Fibroblast of lung (primary cell): ENCODE results near the gene CDH10.

Experiments
- CTCF ChIP-seq, 2 donors: IDR thresholded peaks in 1 of 2; conservative IDR thresholded peaks in 1 of 2; 1 replicate in 1 of 2; 2 replicates in 1 of 2; pipeline ENCODE4 v1.5.1; 2011 to 2012; ENCODE audit warnings: low read length in 2 of 2, control low read depth in 1 of 2, inconsistent platforms in 1 of 2, low read depth in 1 of 2, mild to moderate bottlenecking in 1 of 2
- EZH2 ChIP-seq: IDR thresholded peaks from 2 replicates; pipeline ENCODE4 v1.5.1; 2012; ENCODE audit warnings: low read length, control low read depth, mild to moderate bottlenecking; ENCODE audit errors: missing control alignments

- TF ChIP-seq CTCF (conservative IDR thresholded peaks at IDR 0.05 in 1 of 2, IDR thresholded peaks at IDR 0.05 in 1 of 2; ENCODE audit: low read depth in 1 of 2, low read length in 2 of 2) (no peak), EZH2 (no peak)
Observed at GRCh38 chr5:24691074-24691473, 46.3 kb upstream of the CDH10 start.
